Stimulated activated CD4-positive, alpha-beta T cell treated with anti-CD3 and anti-CD28 coated beads, TNF-alpha, amount 100 ng/mL, for 1 hour (primary cell): ENCODE measurements around the gene USP36.

ENCODE experiments used
- DNase-seq, 3 donors: peaks; one replicate each; pipeline ENCODE4 v3.0.0-alpha.2; 2020; ENCODE audit warnings: low read depth in 3 of 3, low spot score in 1 of 3

Gene USP36

DNA sequence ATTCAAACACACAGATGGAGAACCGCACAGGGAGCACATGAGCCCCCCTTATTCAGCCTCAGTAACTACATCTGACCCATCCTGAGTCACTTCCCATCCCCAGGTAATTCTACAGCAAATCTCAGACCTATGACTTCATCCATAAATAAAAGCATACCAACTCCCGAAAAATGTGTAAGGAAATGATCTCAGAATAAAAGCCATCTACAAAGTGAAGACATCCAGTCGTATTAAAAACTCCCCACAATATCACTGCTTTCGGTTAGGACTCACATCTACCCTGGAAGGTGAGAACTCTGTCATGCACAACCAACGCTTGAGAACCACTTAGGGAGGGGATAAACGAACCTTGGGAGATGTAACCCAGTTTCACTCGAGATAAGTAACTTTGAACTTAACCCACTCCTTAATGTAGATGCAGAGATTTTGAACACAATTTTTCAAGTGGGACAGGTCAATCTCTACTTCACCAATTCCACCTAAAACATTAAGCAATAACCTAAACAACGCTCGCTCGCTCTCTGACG, 1.3 kb downstream of the USP36 start:
- no peak for DNase-seq

DNA sequence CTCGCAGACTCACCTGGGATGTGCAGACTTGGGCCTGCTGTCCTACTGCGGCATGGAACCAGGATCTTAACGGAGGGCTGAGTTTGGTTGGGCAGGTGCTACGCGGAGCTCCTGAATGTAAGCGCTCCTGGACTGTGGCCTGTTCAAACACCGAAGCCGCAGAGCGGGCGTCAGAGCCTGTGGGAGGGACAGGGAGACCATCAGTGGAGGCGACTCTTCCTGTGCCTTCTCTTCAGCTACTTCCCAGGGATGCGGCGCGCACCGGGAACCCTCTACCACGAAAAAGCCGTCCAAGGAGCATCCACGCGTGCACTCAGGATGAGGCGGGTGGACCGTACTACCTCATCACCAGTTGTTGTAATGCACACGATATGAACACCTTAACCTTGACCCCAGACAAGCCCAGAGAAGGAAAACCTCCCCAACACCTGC, 2.0 kb downstream of the USP36 start:
- DNase-seq: no peak

DNA sequence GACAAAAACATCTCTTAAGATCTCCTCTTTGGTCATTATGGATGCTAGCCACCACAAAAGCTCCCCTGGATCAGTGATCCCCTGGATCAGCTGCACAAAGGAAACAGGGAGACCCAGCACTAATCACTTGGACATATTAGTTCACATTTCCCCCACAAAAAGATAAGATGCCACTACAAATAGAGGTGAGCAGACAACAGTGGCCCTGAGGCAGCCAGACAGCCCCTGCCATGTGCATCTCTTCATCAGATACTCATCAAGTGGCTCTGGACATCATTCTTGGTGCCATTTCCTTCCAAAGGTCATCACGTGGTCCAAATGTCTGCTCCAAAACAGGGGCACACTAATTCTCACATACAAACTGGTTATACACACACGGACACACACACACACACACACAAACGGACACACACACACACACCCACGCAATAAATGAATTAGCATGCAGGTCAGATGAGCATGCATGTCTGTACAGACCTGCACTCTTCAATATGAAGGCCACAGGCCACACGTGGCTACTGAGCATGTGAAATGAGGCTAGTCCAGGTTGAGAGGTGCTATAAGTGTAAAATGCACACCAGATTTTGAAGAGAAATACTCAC, 4.1 kb downstream of the USP36 start:
- no peak for DNase-seq

DNA sequence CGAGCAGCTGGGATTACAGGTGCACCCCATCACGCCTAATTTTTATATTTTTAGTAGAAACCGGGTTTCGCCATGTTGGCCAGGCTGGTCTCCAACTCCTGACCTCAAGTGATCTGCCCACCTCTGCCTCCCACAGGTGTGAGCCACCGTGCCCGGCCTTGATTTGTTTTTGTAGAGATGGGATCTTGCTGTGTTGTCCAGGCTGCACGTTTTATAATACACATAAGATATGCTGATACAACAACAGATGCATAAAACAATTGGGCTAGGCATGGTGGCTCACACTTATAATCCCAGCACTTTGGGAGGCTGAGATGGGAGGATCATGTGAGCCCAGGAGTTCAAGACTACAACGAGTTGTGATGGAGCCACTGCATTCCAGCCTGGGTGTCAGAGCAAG, 6.0 kb downstream of the USP36 start:
- no peak for DNase-seq

DNA sequence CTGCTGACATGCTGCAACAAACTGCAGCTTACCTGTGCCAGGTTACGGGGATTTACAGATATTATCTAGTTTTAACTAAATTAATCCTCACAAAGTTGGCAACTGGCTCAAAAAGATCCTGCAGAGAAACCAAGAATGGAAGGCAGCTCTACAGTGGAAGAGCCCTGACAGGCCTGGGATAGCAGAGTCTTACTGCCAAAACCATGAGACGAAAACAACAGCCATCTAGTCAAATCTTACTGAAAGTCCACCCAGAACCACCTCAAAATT, 8.1 kb downstream of the USP36 start:
- no peak for DNase-seq

DNA sequence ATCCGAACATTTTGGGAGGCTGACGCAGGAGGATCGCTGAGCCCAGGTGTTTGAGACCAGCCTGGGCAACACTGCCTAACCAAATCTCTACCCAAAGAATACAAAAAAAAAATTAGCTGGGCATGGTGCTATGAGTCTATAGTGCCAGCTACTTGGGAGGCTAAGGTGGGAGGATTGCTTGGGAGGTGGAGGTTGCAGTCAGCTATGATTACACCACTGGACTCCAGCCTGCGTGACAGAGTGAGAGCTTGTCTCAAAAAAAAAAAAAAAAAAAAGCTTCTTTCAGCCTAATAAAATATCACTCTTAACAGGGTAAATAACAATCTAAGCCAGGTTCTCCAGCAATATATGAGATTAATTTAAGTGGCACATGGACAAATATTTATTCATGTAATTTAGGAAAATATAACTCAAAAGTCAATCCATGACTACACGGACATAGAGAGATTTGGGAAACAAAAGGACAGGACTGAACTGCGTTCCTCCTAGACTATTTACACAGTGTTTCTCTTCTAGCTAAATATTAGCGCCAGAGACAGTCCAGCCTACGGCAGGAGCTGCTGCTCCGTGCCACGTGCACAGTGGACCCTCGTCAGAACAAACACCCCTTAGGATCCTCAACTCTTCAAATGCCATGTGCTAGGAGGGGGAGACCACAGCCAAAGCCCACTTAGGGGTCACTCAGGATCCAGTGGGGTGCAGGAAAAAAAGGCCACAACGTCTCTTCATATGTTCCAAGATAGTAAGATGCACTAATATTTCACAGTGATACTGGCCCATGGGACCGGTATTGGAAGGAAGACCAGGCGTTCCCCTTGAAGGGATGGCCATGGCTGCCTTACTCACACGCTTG, 8.7 kb downstream of the USP36 start:
- no peak for DNase-seq

DNA sequence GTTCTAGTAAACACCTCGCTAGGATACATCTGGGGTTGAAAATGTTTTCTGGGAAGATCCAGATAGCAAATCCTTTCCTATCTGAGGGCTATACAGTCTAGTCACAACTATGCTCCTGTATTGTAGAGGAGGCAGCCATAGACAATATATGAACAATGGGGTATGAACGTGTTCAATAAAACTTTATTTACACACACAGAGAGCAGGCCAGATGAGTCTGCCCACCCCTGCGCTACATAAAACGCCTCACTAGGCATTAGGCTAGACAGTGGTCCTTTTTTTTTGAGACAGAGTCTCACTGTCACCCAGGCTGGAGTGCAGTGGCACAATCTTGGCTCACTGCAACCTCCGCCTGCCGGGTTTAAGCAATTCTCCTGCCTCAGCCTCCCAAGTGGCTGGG, 11.1 kb downstream of the USP36 start:
- DNase-seq: no peak

DNA sequence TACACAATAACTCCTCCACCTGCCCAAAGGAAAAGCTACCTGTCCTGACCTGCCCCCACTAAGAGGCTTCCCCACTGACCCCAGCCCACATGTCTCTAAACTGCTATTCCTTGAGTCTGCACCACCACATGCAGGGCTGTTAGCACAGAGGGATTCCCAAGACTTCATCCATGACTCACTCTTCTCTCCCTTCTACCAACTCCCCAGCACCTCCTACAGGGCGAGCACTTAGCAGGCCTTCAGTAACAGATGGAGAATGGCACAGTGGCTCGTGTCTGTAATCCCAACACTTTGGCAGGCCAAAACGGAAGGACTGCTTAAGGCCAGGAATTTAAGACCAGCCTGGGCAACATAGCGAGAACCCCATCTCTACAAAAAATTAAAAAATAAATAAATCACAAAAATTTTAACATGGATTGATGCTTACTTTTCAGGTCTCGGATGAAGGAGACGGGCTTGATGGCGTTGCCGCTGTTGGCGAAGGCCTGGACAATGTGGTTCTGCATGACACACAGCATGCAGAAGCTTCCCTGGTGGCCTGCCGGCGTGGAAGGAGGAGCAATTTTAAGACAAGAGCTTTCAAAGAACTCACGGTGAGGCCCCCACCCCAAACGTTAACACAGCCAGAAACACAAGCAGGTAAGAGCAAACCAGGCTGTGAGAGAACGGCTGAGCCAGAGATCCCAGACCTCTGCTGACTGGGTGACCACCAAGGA, 12.0 kb downstream of the USP36 start:
- no peak for DNase-seq

DNA sequence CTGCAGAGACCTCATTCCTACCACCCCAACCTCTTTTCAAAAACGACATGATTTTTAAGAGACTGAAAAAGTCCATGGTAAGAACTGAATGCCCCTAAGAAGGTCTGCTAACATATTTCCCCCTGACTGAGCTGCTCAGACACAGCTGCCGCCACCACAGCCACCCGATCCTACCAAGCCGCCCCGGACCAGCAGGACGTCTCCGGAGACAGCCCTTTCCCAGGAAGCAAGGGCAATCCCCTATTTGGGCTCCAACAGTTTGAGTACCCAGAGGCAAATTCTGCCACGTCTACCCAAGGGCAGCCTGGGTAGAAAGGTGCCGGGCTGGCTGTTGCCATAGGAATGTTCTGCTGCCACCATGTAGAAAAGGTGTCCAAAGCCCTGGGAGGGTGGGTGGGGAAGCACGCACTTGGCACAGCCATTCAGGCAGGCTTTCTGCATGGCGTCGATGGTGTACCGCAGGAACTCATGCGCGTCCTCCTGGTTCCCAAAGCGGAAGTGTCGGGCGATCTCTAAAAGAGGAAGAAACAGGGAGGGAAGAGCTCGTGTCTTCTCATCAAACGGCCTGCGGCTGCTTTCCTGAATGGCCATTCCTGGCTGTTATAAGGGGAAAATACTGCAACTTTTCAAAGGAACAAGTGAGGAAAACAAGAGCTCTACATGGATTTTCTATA, 13.6 kb downstream of the USP36 start:
- DNase-seq: no peak

DNA sequence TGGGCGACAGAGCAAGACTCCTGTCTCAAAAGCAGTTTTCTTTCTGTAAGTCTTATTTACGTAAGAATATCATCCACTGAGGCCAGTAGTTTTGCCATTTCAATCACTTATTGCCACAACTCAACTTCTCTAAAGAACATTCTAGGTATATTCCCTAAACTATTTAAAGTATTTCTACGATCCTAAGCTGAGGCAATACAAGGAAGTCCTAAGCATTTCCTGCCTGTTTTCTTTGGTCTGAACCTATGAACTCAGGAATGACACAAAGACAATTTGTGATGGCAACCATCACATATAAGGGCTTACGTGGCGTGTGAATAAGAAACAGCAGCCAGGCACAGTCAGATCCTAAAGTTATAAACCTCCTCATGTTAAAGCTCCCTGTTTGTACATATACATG, 14.2 kb downstream of the USP36 start:
- DNase-seq: no peak

DNA sequence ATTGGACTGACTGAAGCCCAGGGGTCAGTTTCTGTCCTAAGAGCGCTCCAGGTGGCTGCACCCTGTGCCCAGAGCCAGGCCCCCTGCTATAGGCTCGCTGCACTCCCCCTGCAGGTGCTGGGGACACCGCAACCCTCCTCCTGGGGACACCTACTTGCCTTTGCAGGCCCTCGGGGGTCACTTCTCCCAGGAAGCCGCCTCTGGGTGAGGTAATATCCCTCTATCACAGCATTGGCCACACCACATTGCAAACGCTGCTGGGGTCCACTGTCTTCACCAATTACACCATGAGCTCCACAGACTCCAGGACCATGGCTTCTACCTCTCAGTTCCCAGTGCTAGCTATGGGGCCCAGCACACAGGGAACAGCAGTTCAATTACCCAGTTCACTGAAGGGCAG, 14.9 kb downstream of the USP36 start:
- DNase-seq: no peak

DNA sequence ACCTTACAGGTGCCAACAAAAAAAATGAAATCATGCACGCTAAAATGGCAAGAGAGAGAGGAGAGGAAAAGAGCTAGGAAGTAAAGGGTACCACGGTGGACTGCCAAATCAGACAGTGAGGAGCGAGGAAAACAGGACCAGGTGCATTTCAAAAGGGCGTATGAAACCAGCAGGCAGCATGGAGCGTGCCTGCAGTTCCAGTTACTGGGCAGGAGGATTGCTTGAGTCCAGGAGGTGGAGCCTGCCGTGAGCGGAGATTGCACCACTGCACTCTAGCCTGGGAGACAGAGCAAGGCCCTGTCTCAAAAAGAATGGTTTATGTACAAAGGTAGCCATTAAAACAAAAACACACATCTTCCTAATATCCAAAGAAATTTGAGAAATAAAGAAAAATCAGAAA, 16.4 kb downstream of the USP36 start:
- DNase-seq: no peak

DNA sequence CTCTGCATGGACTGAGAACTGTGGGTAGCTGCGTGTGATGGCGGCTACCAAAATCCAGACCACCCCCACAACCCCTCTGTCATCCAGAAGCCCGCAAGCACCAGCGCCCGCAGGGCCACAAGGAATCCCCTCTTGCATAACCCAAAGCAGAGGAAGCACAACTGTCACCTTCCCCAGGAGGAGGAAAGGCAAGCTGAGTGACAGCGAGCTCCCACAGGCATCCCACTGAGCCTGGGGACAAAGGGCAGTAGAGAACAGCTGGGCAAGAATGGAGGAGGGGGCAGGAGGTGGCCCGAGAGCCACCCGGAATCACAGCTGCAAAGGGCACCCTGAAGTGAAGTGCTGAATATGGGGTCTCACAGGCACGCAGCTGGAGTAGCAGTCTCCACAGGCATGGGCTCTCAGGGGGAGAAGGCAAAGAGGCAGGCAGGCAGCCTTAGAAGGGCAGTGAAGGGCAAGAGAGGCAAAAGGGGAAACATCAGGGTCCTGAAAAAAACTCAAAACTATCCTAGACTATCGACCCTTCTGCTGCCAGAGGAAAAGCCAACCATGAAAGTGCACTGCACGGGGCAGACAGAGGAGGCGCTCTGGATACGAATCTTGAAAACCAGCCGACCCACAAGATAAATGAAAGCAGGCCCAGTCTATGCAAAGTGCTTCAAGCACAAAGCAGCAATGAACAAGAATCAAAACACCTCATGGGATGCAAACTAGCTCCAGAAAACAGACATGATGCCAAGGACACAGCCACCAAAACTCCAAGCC, 17.1 kb downstream of the USP36 start:
- DNase-seq: no peak

DNA sequence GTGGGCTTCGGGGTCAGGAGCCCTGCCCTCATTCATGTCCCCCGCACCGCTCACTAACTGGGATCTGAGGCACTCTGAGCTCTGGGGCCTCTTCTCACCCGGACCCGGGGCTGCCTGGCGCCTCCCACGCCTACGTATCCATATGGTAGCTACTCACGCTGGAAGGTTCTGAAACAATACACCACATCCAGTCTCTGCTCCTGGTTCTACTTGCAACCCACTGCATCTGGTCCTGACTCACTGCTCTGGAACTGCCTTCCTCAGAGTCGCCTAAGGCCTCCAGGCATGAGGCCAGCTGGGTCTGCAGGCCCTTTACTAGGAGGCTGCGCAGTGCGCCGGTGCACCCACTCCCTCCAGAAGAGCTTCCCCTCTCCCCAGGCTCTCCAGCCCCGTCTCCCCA, 18.1 kb downstream of the USP36 start:
- DNase-seq: no peak

DNA sequence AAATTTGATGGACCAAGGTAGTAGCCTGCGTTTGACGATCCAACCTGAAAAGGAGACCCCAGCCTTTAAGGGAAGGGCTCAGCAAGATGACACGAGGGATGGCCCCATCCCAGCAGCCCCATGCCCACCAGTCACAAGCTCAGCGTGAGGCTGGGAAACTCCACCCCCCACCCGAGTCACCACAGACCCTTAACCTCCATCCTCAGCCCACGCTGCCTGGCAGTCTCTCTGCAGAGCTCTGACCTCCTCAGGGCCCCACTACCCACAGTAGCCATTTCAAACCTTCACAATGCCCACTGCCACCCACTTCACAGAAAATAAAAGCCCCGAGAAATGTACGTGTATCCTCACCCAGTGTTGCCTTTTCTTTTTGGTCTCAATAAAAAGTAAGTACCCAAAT, 18.7 kb downstream of the USP36 start:
- no peak for DNase-seq

DNA sequence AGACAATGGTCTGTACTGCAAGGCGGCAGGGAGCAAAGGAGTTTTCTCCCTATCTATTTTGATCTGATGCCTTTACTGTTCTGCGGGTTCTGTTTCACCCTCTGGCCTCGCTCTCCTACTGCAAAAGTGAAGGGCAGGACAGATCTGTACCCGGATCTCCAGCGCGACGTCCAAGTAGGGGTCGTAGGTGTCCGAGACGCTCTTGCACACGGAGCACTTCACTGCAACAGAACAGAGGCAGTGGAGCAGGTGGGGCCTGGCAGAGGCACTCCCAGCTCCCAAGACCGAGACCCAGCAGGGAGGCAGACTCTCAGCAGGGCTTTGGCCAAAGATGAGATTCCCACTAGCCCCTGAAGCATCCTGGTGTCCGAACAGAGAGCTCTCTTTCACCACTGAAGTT, 19.8 kb downstream of the USP36 start:
- no peak for DNase-seq

DNA sequence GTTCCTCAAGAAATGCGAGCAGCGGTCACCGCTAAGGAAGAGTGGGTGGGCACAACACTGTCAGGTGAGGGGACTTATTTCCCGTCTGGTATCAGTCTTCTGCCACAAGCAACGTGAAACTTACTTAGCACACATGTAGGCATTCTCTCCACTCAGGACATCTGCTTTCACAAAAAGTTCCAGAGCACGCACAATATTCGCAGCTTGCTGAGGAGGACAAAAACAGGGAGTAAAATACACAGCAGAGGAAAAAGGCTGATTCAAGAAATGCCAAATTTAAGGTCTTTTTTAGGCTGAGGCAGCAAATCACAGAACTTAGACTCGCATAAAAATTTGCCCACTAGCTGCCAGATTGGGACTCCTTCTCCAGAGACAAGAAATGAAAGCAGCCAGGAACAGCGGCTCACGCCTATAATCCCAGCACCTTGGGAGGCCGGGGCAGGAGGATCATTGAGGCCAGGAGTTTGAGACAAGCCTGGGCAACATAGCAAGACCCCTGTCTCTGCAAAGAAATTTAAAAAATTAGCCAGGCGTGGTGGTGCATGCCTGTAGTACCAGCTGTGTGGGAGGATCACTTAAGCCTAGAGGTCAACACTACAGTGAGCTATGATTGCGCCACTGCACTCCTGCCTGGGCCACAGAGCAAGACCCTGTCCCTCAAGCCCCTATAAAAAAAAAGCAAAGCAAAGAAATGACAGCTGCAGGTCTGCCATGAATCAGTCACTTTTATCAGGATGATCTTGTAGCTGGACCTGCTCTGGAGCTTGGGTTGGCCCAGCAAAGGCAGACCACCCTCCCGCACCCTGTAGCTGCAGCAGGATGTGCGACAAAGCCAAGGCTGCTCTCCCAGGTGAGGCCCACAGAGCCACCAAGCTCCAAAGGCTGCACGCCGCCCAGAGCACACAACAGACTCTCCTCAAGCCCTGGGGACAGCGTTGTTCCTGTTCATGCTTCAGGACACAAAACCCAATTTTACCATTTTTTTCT, 20.5 kb downstream of the USP36 start:
- no peak for DNase-seq

DNA sequence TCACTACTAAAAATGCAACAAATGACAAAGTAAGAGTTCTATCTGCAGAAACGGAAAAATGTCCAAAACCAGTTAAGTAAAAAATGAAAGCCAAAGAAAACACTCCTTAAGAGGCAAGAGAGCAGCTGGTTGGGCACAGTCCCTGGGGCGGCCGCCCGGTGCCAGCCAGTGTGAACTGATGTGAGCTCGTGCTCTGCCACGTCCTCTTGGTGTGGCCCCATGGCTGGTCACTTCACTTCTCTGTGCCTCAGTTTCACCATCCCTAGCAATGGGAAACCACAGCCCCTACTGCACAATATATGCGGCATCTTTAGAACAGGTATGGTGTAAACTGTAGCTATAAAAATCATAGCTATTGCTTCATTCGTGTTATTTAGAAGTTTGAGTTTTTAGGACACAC, 21.2 kb downstream of the USP36 start:
- no peak for DNase-seq

DNA sequence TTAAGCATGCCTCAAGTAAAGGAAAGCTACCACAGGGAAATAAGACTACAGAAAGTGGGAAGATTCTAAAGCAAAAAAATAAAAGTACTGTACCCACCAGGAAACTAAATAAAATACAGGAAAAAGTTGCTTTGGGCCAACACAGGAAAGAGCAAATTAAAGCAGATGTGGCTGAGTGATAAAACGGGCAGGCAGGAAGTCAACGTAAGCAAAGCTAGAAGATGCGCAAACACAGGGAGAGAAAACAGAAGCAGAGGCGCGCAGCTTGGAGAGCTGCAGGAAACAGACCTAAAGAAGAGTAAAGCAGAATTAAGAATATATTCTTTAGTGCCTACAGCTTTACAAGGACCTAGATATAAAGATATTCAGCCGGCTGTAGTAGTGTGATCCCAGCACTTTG, 21.7 kb downstream of the USP36 start:
- peak in 1 of 3 donors; percentile 32 for DNase-seq
